Sigmoid colon (tissue), 7 donors: Measurements from ENCODE around the gene R3HCC1L. TPM values are rescaled to one million over a fixed set of nuclear protein-coding genes. Genes with fewer than 3 reads are reported as not detected.

Source experiments
- DNase-seq: peaks from one replicate; pipeline ENCODE4 v3.0.0-alpha.2; 2019
- H3K27ac ChIP-seq, 4 donors: fragments of 200-600 bp; sonication (generic); one replicate each; pipeline ENCODE4 v1.5.1; 2016 to 2019; ENCODE audit warnings: mild to moderate bottlenecking in 1 of 4
- H3K27me3 ChIP-seq, 3 donors: fragments of 200-600 bp; sonication (generic); one replicate each; pipeline ENCODE4 v1.5.1; 2019; ENCODE audit warnings: mild to moderate bottlenecking in 1 of 3
- H3K36me3 ChIP-seq, 4 donors: fragments of 200-600 bp; sonication (generic); one replicate each; pipeline ENCODE4 v1.5.1; 2016 to 2019
- H3K4me1 ChIP-seq, 4 donors: fragments of 200-600 bp; sonication (generic); one replicate each; pipeline ENCODE4 v1.5.1; 2017 to 2019
- H3K4me3 ChIP-seq, 4 donors: fragments of 200-600 bp; sonication (generic); one replicate each; pipeline ENCODE4 v1.5.1; 2017 to 2019; ENCODE audit warnings: mild to moderate bottlenecking in 2 of 4, moderate library complexity in 1 of 4
- H3K9me3 ChIP-seq, 4 donors: fragments of 200-600 bp in 3 of 4; sonication (generic) in 3 of 4; one replicate each; pipeline versions ENCODE4 v1.5.1 to v1.6.1; 2013 to 2019
- EP300 ChIP-seq, 4 donors: sonication (generic); formaldehyde crosslinking; IDR thresholded peaks; one replicate each; pipeline ENCODE4 v1.6.1; 2017; ENCODE audit warnings: antibody characterized with exemption in 4 of 4
- POLR2A ChIP-seq, 2 donors: fragments of 450-650 bp; IDR thresholded peaks; one replicate each; pipeline ENCODE4 v1.6.1; 2016; ENCODE audit warnings: antibody characterized with exemption in 2 of 2, mild to moderate bottlenecking in 2 of 2, moderate library complexity in 2 of 2
- POLR2AphosphoS5 ChIP-seq, 4 donors: sonication (generic); formaldehyde crosslinking; IDR thresholded peaks; one replicate each; pipeline ENCODE4 v1.6.1; 2017; ENCODE audit warnings: antibody characterized with exemption in 4 of 4
- WGBS, 2 donors: extraction: QIAGEN DNeasy Blood & Tissue Kit; methylation state at CpG; one replicate each; pipeline ENCODE4 v1.1.7; 2013; 5-methylcytosine and 5-hydroxymethylcytosine counted together
- intact Hi-C: fragments of 100-400 bp; cut with DNase I; formaldehyde crosslinking; loops from one replicate; pipeline ENCODE4 v1.15.1; 2023
- polyA plus RNA-seq, 3 donors: library from polyadenylated mRNA; stranded (reverse); fragments of 200-250 nt; gene quantifications; one replicate each; pipeline ENCODE4 v1.2.3, GENCODE V29; 2013
- total RNA-seq, 4 donors: library from RNA; depleted of rRNA; stranded (reverse); fragments of >200 nt; gene quantifications; one replicate each; pipeline ENCODE4 v1.1.0, GENCODE V29; 2016
- TF ChIP-seq, protein P1 (sequence below), 4 experiments: fragments of 450-650 bp in 3 of 4; fragments of 200-600 bp in 1 of 4; IDR thresholded peaks; one replicate each; pipeline ENCODE4 v1.5.1; 2016 to 2019; ENCODE audit warnings: antibody characterized with exemption in 4 of 4, mild to moderate bottlenecking in 3 of 4, moderate library complexity in 2 of 4
- donor health status: healthy with polysubstance abuse.
- donor health status: Bipolar disorder and iron deficiency.
- donor health status: healthy.

Gene R3HCC1L
- total and polyA plus RNA-seq, 7 donors: 11.6 to 15.0 (median 13.9) TPM

DNA sequence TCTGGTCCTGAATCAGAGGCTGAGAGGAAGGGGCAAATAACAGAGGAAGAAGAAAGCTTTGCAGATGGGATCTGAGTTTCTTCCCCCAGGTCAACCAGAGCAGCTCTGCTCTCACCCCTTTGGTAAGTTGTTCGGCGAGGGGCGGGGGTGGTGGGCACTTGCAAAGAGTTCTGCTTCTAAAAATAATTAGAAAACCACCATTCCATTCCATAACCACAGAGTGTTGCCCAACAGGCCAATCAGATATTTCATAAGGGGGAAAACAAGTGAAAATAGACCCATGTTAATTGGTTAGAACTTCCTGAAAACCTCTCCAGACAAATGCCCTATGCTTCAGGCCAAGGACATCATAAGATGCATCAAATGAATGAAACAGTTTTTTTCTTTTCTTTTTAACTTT is 43.6 kb upstream of the R3HCC1L start:
- H3K27me3 ChIP-seq: peaks cover 0 to 6% (median 0%) of the 10 kb centered on the region in 3 donors
- TF ChIP-seq POLR2A (IDR thresholded peaks at IDR 0.05) (no peak), POLR2AphosphoS5 (IDR thresholded peaks at IDR 0.05) (no peak), EP300 (IDR thresholded peaks at IDR 0.05) (no peak)
- TF ChIP-seq, protein P1, sequence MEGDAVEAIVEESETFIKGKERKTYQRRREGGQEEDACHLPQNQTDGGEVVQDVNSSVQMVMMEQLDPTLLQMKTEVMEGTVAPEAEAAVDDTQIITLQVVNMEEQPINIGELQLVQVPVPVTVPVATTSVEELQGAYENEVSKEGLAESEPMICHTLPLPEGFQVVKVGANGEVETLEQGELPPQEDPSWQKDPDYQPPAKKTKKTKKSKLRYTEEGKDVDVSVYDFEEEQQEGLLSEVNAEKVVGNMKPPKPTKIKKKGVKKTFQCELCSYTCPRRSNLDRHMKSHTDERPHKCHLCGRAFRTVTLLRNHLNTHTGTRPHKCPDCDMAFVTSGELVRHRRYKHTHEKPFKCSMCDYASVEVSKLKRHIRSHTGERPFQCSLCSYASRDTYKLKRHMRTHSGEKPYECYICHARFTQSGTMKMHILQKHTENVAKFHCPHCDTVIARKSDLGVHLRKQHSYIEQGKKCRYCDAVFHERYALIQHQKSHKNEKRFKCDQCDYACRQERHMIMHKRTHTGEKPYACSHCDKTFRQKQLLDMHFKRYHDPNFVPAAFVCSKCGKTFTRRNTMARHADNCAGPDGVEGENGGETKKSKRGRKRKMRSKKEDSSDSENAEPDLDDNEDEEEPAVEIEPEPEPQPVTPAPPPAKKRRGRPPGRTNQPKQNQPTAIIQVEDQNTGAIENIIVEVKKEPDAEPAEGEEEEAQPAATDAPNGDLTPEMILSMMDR (IDR thresholded peaks at IDR 0.05): no peak
- DNase-seq: no peak
- no peaks in the 10 kb centered on the region for H3K9me3 ChIP-seq
- no peaks in the 10 kb centered on the region for H3K36me3 ChIP-seq
- no peak overlapping the region for H3K27ac ChIP-seq
- 45 to 85% methylated on average over 3 of the region's 3 CpGs for WGBS, 2 donors
- intact Hi-C loops: no loop called here
- no peaks in the 10 kb centered on the region for H3K4me1 ChIP-seq
- H3K4me3 ChIP-seq: no peak overlapping the region

DNA sequence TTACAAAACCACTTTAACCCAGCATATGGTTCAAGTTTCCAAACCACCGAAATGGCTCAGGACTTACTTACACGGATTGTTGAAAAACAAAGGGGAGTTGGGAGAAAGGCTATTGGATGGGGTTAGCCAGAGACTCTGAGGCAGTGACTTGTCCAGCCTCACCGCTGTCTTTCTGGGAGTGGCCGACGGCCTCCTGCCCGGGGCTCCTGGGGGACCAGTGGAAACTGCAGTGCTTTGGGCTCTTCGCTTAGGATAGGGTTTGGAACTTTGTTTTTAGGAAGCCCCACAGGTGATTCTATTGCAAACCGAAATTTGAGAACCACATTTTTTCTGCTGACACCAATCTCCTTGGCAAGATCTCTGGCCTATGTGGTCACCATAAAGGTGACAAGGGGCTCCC is 38.1 kb upstream of the R3HCC1L start:
- WGBS, 2 donors: 75 to 86% methylated on average over 8 of the region's 8 CpGs
- TF ChIP-seq POLR2AphosphoS5 (IDR thresholded peaks at IDR 0.05) (no peak), POLR2A (IDR thresholded peaks at IDR 0.05) (no peak), EP300 (IDR thresholded peaks at IDR 0.05) (no peak)
- TF ChIP-seq, protein P1 (IDR thresholded peaks at IDR 0.05): no peak

DNA sequence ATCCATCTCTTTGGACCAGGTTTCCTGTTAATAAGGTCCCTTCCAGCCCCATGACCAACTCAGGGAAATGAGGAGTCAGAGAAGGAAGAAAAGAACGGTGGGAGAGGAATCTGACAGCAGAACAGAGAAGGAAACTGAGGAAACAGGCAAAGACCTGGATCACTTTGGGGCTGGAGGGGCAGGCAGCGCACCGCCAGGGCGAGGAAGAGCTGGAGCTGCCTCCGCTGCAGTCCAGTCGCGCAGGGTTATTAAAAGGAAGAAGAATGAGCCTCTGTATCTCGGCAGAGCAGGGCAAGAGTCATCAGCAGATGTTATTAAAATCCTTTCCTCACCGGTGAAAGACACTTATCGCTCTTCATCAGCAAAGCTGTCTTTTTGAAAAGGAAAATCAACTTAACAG is 37.7 kb upstream of the R3HCC1L start:
- Histone ChIP-seq H3K9me3 (no peaks in the 10 kb centered on the region), H3K27me3 (peaks cover 0 to 12% (median 0%) of the 10 kb centered on the region in 3 donors), H3K27ac (no peak overlapping the region), H3K4me3 (no peak overlapping the region), H3K4me1 (no peaks in the 10 kb centered on the region), H3K36me3 (no peaks in the 10 kb centered on the region)
- WGBS, 2 donors: 68 to 77% methylated on average over 10 of the region's 10 CpGs
- TF ChIP-seq, protein P1 (IDR thresholded peaks at IDR 0.05): no peak
- TF ChIP-seq EP300 (IDR thresholded peaks at IDR 0.05) (no peak), POLR2AphosphoS5 (IDR thresholded peaks at IDR 0.05) (no peak), POLR2A (IDR thresholded peaks at IDR 0.05) (no peak)
- intact Hi-C loops: no loop called here
- no peak for DNase-seq

More for the DNA sequence above, 38.1 kb upstream of the R3HCC1L start:
- DNase-seq: no peak
- no peak overlapping the region for H3K4me3 ChIP-seq
- H3K27ac ChIP-seq: no peak overlapping the region
- H3K27me3 ChIP-seq: peaks cover 0 to 12% (median 0%) of the 10 kb centered on the region in 3 donors
- H3K4me1 ChIP-seq: no peaks in the 10 kb centered on the region
- no peaks in the 10 kb centered on the region for H3K9me3 ChIP-seq
- H3K36me3 ChIP-seq: no peaks in the 10 kb centered on the region
- intact Hi-C loops: no loop called here

DNA sequence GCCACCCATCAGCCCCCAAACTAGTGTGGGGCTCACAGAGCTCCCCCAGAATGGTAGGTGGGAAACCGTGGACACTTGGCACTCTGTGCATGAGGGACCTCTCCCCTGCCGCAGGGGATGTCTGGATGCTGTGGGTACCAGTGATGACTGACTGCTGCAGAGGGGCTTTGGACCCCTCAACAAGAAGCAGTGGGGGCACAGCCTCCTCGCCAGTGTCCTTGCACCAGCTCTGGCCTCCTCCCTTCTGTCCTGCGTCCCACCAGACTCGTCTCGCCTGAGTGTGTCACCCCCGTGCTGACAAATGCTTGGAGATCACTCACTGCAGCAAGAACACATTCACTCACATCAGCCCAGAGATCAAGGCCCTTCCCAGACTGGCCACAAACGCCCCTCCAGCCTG is 37.3 kb upstream of the R3HCC1L start:
- 67 to 72% methylated on average over 8 of the region's 8 CpGs for WGBS, 2 donors
- intact Hi-C loops: no loop called here
- DNase-seq: no peak

More for the DNA sequence above, 37.3 kb upstream of the R3HCC1L start:
- H3K4me3 ChIP-seq: no peak overlapping the region
- H3K27ac ChIP-seq: no peak overlapping the region
- H3K36me3 ChIP-seq: no peaks in the 10 kb centered on the region
- no peaks in the 10 kb centered on the region for H3K4me1 ChIP-seq
- peaks cover 0 to 12% (median 0%) of the 10 kb centered on the region in 3 donors for H3K27me3 ChIP-seq
- TF ChIP-seq, protein P1 (IDR thresholded peaks at IDR 0.05): no peak
- TF ChIP-seq POLR2AphosphoS5 (IDR thresholded peaks at IDR 0.05) (no peak), POLR2A (IDR thresholded peaks at IDR 0.05) (no peak), EP300 (IDR thresholded peaks at IDR 0.05) (no peak)
- no peaks in the 10 kb centered on the region for H3K9me3 ChIP-seq
